Measurements from ENCODE around the gene SEBOX. TPM values are rescaled to one million over a fixed set of nuclear protein-coding genes. Genes with fewer than 3 reads are reported as not detected.

SEBOX gene
- total and polyA plus RNA-seq, 2 of the 8 experiments (the other 6 are each of a cell fraction or from before 2014, with no cell fraction given), result not detected

DNA sequence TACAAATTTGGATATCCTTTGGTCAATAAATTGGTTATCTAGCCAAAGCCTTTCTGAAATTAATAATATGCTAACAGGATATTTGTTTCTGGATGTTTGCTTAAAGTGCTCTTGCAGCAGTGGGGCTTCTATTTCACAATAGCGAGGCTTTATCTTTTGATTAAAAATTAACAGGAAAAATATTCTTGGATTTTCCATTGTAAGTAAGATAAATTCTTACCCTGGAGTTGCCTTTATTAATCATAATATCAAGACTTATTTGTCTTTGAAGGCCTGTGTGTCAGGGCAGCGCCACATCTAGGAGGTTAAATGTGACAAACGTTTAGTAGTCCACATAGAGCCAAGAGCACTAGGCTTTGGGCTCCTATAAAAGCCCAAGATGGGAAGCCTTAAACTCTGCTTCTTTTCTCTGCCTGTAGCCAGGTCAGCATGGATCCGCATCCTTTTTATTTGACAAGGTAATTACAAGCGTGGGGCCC, 40.7 kb downstream of the SEBOX start (continued):
- TF ChIP-seq, protein P1, sequence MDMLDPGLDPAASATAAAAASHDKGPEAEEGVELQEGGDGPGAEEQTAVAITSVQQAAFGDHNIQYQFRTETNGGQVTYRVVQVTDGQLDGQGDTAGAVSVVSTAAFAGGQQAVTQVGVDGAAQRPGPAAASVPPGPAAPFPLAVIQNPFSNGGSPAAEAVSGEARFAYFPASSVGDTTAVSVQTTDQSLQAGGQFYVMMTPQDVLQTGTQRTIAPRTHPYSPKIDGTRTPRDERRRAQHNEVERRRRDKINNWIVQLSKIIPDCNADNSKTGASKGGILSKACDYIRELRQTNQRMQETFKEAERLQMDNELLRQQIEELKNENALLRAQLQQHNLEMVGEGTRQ (IDR thresholded peaks at IDR 0.05; ENCODE audit: low read length), result no peak
- no peak for TF ChIP-seq NRF1 (IDR thresholded peaks at IDR 0.05; ENCODE audit: low read depth, low read length)
- no peak for TF ChIP-seq SIN3A (conservative IDR thresholded peaks at IDR 0.05 in 1 of 2, IDR thresholded peaks at IDR 0.05 in 1 of 2; ENCODE audit: low read depth in 1 of 2, low read length in 2 of 2)
- TF ChIP-seq TAF7 (optimal IDR thresholded peaks at IDR 0.05; ENCODE audit: borderline replicate concordance, low read depth, low read length), result no peak
- TF ChIP-seq, protein P2, sequence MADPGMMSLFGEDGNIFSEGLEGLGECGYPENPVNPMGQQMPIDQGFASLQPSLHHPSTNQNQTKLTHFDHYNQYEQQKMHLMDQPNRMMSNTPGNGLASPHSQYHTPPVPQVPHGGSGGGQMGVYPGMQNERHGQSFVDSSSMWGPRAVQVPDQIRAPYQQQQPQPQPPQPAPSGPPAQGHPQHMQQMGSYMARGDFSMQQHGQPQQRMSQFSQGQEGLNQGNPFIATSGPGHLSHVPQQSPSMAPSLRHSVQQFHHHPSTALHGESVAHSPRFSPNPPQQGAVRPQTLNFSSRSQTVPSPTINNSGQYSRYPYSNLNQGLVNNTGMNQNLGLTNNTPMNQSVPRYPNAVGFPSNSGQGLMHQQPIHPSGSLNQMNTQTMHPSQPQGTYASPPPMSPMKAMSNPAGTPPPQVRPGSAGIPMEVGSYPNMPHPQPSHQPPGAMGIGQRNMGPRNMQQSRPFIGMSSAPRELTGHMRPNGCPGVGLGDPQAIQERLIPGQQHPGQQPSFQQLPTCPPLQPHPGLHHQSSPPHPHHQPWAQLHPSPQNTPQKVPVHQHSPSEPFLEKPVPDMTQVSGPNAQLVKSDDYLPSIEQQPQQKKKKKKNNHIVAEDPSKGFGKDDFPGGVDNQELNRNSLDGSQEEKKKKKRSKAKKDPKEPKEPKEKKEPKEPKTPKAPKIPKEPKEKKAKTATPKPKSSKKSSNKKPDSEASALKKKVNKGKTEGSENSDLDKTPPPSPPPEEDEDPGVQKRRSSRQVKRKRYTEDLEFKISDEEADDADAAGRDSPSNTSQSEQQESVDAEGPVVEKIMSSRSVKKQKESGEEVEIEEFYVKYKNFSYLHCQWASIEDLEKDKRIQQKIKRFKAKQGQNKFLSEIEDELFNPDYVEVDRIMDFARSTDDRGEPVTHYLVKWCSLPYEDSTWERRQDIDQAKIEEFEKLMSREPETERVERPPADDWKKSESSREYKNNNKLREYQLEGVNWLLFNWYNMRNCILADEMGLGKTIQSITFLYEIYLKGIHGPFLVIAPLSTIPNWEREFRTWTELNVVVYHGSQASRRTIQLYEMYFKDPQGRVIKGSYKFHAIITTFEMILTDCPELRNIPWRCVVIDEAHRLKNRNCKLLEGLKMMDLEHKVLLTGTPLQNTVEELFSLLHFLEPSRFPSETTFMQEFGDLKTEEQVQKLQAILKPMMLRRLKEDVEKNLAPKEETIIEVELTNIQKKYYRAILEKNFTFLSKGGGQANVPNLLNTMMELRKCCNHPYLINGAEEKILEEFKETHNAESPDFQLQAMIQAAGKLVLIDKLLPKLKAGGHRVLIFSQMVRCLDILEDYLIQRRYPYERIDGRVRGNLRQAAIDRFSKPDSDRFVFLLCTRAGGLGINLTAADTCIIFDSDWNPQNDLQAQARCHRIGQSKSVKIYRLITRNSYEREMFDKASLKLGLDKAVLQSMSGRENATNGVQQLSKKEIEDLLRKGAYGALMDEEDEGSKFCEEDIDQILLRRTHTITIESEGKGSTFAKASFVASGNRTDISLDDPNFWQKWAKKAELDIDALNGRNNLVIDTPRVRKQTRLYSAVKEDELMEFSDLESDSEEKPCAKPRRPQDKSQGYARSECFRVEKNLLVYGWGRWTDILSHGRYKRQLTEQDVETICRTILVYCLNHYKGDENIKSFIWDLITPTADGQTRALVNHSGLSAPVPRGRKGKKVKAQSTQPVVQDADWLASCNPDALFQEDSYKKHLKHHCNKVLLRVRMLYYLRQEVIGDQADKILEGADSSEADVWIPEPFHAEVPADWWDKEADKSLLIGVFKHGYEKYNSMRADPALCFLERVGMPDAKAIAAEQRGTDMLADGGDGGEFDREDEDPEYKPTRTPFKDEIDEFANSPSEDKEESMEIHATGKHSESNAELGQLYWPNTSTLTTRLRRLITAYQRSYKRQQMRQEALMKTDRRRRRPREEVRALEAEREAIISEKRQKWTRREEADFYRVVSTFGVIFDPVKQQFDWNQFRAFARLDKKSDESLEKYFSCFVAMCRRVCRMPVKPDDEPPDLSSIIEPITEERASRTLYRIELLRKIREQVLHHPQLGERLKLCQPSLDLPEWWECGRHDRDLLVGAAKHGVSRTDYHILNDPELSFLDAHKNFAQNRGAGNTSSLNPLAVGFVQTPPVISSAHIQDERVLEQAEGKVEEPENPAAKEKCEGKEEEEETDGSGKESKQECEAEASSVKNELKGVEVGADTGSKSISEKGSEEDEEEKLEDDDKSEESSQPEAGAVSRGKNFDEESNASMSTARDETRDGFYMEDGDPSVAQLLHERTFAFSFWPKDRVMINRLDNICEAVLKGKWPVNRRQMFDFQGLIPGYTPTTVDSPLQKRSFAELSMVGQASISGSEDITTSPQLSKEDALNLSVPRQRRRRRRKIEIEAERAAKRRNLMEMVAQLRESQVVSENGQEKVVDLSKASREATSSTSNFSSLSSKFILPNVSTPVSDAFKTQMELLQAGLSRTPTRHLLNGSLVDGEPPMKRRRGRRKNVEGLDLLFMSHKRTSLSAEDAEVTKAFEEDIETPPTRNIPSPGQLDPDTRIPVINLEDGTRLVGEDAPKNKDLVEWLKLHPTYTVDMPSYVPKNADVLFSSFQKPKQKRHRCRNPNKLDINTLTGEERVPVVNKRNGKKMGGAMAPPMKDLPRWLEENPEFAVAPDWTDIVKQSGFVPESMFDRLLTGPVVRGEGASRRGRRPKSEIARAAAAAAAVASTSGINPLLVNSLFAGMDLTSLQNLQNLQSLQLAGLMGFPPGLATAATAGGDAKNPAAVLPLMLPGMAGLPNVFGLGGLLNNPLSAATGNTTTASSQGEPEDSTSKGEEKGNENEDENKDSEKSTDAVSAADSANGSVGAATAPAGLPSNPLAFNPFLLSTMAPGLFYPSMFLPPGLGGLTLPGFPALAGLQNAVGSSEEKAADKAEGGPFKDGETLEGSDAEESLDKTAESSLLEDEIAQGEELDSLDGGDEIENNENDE (IDR thresholded peaks at IDR 0.05; ENCODE audit: insufficient replicate concordance, low read length), result no peak
- no peak for TF ChIP-seq KDM1A (IDR thresholded peaks at IDR 0.05; ENCODE audit: borderline replicate concordance, low read length)
- no peak for TF ChIP-seq SP1 (IDR thresholded peaks at IDR 0.05; ENCODE audit: low read depth, low read length)
